ENCODE measurements around the gene C3orf33. TPM values are rescaled to one million over a fixed set of nuclear protein-coding genes. Genes with fewer than 3 reads are reported as not detected.

The C3orf33 gene
- total RNA-seq, 1 experiment from 2014 or later = 3.8 TPM

DNA sequence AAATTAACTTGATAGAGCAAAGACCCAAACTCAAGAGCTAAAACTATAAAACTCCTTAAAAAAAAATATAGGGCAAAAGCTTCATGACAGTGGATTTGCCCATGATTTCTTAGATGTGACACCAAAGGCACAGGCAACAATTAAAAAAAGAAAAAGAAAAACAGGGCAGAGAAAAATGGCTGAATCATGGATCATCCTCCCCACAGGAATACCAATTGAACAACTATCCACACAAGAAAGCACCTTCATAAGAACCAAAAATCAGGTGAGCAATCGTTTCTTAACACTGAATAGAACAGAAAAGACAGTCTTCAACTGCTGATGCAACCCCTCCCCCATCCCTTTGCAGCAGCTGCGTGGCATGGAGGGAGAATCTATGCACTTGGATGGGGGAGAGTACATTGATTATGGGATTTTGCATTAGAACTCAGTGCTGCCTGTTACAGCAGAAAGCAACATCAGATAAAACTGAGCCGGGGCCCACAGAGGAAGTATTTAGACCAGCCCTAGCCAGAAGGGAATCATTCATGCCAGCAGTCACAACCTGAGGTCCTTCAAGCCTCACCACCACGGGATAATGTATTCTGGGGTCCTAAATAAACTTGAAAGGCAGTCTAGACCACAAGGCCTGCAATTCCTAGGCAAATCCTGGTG is 15.7 kb downstream of the C3orf33 start:
- no peak for DNase-seq (ENCODE audit: low read depth)

DNA sequence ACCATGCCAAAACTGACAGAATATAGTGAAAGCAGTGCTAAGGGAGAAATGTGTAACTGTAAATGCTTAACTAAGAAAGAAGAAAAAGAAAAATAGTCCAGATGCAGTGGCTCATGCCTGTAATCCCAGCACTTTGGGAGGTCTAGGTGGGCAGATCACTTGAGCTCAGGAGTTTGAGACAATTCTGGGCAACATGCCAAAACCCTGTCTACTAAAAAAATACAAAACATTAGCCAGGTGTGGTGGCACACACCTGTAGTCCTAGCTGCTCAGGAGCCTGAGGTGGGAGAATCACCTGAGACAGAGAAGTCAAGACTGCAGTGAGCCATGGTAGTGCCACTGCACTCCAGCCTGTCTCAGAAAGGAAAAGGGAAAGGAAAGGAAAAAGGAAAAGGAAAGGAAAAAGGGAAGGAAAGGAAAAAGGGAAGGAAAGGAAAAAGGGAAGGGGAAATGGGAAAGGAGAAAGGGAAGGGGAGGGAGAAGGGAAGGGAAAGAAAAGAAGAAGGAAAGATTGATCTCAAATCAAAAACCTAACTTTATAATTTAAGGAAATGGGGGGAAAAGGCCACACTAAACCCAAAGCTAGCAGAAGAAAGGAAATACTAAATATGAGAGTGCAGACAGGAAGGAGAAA is 20.3 kb downstream of the C3orf33 start:
- DNase-seq (ENCODE audit: low read depth) = no peak

DNA sequence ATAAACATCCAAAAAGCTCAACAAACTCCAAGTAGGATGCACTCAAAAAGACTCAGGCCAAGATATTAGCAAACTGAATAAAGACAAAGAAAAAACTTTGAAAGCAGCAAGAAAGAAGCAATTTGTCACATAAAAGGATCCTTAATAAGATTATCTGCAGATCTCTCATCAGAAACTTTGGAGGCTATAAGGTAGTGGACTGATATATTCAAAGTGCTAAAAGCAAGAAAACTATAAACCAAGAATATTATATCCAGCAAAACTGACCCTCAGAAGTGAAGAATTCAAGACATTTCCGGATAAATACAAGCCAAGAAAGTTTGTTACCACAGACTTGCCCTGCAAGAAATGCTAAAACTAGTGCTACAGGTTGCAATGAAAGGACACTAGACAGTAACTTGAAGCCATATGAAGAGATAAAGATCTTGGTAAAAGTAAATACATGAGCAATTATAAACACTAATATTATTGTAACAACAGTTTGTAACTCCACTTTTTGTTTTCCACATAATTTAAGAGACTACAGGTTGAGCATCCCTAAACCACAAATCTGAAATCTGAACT is 23.6 kb downstream of the C3orf33 start:
- DNase-seq (ENCODE audit: low read depth) = no peak

DNA sequence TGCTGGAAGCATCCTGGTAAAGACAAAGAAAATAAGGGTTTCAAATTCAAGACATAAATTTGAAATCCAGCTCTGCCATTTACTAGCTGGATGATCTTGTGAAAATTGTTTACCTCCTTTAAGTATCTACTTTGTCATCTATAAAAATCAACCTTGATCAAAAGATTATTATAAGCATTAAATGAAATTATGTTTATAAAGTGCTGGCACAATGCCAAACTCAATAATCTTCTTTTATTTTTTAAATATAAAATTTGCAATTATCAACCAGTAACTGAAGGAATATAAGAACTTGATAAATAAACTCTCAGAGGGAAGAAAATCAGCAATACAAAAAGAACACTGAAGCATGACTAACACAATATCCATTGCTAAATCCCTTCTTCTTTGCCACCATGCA is 25.8 kb downstream of the C3orf33 start:
- DNase-seq (ENCODE audit: low read depth) = no peak

DNA sequence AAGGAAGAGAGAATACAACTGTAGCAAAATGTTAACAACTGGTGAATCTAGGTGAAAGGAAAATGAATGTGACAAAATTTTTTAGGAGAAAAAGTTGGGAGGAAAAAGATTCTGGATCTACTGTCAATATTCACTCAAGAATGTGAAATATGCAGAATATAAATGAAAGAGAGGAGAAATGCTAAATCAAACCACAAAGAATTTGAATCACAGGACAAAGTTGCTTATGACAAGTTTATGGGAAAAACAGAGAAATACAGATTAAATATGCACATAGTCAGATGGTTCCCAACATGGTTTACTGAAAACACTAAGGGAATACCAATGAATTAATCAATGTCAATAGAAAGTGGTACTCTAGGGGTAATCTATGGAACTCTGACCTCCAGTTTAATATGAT is 27.6 kb downstream of the C3orf33 start:
- no peak for DNase-seq (ENCODE audit: low read depth)

DNA sequence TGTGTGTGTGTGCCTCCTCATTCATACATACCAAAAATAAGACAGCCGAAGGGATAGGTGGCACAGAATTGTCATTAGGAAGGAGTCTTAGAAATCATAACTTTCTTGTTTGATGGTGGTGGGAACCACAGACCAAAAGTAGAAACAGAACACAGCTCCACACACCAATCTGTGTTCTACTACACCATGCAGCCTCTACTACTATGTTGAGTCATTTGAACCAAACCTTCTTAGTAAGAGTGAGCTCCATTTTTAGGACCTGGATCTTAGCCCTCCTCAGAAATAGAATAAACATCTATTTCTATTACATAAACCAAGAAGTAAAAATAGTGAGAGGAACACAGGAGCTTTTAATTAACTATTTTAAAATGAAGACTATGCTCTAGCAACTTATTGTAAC is 33.3 kb downstream of the C3orf33 start:
- no peak for DNase-seq (ENCODE audit: low read depth)

DNA sequence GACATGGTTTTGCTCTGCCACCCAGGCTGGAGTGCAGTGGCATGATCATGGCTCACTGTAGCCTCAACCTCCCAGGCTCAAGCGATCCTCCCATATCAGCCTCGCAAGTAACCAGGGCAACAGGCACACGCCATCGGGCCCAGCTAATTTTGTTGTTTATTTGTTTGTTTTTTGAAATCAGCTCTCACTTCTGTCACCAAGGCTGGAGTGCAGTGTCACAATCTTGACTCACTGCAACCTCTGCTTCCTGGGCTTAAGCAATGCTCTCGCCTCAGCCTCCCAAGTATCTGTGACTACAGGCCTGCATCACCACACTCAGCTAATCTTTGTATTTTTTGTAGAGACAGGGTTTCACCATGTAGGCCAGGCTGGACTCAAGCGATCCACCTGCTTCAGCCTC is 35.0 kb downstream of the C3orf33 start:
- no peak for DNase-seq (ENCODE audit: low read depth)

DNA sequence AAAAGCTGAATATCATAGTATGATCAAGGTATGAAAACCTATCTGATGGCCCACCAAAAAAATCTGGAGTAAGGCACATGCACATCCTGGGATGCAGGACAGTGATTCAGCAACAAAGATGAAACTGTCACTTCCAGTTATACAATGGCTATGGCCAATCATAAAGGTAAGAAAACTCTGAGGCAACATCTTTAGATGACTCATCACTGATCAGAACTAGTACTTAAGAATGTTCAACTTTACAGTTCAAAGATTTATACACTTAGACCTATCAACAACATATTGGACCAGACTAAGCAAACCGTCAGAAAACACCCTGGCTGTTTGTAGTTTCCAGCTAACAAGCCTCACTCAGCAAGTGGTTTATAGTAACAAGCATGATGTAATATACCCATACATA is 39.9 kb downstream of the C3orf33 start:
- DNase-seq (ENCODE audit: low read depth) = peak; percentile 60

DNA sequence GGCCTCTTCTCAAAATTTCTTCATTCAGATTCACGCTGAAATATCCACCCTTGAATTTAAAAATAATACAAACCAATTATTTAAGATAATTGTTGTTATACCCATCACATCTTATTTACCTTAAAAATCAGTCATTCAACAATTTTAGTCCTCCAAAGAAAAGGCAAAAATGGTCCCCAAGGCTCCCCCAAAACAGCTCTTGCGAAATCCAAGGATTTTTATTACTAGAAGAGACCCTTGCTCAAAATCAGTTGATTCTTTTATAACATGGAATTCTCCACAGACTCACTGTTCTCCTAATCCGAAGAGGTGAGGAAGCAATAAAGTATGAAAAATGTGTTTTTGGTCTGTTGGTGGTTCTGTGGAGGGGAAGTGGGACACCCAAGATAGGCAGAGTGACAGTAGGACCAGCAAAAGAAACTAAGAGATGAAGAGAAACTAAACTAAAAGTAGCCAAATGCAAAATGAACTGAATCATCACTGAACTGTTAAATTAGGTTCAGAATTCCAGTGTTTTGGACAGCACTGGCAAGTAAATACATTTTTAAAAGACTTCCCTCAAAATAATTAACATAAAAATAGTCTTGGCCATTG is 42.1 kb downstream of the C3orf33 start:
- no peak for DNase-seq (ENCODE audit: low read depth)

DNA sequence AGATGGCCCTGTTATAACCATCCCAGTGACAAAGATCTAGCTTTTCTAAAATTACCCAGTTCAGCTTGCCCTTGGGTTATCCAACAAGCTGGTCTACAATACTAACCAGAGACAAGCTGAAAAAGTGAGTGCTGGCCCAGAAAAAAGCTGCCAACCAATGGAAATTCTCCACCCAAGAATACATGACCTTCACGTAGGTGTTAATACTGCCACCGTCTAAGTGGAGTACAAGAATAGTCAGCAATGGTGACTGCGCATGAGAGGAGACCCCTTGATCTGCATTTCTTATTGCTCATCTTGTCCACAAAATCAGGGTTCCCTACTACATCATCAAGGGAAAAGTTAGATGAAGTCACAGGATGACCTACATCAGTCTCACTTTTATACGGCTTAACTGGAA is 45.4 kb downstream of the C3orf33 start:
- DNase-seq (ENCODE audit: low read depth) = no peak

DNA sequence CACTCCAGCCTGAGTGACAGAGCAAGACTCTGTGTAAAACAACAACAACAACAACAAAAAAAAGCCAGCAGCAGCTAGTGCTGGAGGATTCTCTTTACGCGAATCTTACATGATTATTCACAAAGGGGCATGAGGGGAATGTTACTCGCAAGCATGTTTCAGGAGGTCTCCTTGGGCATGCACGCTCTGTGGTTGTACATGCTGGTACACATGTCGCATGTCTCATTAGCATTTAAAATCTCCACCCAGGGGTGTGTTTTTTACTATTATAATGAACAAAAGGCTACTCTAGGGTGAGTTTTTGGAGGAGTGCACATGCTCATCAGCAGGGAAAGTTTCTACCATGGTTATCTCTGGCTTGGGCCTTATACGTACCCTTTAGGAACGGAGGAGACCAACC is 48.5 kb downstream of the C3orf33 start:
- DNase-seq (ENCODE audit: low read depth) = no peak

DNA sequence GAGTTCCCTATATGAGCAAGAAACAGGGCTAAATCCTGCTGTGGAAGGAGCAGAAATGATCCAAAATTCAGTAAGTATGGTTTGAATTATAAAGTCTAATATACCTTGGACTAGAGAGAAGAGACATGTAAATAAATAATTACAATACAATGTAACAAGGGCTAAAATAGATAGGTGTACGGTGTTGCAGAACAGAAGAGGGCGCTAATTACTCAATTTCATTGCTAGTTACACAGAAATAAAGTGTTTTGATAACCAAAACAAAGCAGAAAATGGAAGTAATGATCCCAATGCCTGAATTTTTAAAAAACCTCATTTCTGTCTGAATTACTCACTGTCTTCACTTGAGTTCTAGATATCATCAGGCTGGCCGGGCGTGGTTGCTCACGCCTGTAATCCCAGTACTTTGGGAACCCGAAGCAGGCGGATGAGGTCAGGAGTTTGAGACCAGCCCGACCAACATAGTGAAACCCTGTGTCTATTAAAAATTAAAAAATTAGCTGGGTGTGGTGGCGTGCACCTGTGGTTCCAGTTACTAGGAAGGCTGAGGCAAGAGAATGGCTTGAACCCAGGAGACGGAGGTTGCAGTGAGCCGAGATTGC is 52.9 kb downstream of the C3orf33 start:
- peak; percentile 48 for DNase-seq (ENCODE audit: low read depth)

DNA sequence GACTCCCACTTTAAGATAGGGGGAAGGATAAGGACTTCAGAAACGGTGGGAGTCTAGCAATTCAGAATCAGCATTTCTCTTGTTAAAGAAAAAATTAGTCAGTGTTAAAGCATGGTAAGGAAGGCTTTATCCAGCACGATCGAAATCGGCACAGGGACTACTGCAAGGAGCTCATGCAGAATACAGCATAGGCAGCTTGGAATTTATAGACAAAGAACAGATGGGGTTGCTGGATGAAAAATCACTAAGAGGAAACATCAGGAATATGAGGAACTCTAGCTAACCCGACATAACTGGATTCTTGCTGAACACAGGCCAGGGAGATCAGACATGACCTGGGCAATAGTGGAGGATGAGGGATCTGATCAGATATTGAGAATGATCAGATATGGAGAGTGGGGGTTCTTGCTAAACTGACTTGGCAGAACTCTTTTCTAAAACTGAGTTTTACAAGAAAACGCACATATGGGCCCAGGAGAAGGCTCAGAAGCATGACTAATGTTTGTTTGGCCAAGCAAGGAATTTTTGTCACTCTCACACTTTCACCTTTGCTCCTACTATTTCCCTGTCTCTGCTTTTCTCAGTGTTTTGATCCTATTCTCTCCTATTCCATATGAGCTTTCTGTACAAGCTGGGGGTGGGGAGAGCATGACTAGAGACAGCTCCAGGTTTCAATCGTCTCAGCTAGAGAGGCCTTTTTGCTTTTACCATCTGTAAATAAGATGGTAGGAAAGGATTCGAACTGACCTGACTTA is 57.3 kb downstream of the C3orf33 start:
- peak; percentile 28 for DNase-seq (ENCODE audit: low read depth)

DNA sequence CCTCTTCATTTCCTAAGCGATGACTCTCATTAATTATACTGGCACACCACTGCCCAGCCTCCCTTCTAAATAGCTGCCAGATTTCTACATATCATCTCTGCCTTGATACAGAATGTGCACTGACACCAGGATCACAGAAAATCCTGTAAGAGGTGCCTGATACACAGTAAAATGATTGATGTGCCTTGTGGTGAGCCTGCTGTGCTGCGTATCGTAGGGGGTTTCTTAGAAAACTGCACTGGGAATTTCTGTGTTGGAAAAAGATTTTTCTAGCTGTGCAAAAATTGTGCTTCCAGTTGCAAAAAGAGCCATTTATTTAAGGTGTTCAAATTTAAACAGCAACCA is 58.2 kb downstream of the C3orf33 start:
- no peak for DNase-seq (ENCODE audit: low read depth)

DNA sequence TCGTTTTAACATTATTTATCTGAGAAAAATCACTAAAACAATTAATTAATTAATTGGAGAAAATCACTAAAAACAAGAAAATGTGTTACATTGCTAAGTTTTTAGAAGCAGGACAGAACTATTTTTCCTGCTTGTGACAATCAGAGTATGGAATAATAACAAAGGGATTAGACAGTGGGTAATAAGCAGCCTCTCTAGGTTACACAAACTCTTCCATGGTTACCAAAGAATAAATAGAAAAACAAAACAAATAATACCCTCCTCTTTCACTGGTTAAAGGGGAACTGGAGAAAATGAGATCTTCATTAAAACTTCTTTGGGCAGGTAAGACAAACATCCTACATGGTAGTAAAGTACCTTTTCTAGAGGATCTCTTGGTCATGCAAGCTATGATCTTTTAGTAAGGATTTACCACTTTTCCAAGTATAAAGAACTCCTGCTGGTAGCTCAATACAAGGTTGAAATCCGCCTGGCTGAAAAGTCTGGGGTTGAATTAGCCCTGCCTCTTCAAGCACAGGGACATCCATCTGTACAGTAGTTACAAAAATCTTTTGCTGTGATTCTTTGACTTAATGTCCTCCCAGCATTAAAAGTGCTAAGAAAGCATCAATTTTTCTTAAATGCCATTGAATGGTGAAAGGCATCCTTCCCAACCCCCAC is 58.7 kb downstream of the C3orf33 start:
- DNase-seq (ENCODE audit: low read depth) = no peak

DNA sequence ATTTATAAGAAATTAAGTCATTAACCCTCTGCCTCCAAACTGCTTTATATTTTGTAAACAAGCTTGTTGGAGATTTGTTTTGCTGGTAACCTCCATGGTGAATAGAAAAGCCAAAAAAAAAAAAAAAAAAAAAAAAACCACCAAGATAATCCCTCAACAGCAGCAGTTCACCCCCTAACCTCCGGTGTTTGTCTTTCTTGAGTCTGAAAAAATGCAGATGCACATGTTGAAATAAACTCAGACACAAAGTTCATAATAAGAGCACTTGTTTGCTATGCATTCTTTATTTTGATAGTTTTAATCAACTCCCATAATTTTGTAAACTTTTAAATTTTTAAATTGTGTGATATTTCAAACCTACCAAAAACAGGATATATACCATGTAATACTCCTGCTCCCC is 59.4 kb downstream of the C3orf33 start:
- DNase-seq (ENCODE audit: low read depth) = no peak

DNA sequence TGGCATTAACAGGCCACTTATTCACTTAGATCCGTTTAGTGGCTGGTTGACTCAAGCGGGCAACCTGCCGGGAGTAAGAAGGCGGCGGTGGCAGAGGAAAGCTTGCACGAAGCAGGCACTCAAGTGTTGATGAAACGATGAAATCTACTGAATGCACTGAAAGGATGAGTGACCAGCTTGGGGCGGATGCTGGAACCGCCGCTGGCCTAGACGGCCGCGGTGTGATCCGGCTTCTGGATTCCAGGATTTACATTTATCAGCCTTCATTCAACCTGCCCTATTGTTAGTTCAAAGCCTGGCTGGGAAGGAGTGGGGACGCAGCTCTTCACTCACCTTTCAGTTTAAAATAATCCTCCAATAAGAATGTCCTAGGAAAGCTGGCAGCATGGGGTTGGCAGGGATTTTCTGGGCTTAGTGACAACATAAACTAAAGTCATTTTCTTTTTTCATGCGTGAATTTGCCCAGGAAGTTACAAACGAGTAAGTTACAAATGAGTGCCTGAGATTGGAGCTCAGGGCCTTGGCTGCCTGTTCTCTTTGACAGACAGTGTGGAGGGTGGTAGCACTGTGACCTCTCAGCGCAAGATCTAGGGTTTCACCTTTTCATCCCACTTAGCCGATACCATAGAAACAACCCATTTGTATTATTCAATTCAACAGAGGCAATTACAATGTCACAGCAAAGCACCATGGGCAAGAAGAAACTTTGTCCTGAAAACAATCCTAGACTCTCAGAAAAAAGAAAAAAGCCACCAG is 60.1 kb downstream of the C3orf33 start:
- no peak for DNase-seq (ENCODE audit: low read depth)

DNA sequence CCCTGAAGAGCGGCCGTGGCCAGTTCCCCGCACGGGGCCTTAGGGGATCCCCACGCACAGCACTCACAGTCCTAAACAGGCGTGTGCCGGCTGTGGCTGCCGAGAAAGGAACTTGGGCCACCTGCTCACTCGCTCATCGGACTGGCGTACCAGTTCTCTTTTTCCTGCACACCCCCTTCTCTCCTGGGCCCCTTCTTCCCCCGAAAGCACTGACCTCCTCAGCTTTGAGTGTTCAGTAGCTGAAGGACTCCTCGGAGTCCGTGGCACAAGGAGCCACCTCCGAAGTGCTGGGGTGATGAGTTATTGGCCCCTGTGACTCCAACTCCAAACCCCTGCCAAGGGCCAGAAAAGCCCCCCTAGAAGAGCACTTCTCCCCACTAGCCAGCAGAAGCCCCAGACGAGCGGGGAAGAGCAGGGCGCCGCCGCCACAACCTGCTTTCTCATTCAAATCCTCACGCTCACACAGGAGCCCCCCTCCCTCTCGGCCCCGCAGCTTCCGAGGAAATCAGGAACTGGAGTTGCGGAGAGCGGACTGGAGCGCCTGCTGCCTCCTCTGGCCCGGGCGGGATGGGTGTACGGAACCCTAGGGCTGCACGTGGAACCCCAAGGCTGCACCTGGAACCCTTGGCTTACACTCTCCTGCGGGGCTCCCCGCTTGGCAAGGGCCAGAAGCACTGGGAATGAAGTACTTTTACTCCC is 61.3 kb downstream of the C3orf33 start, which contains the start of gene PLCH1:
Gene PLCH1 (minus strand): TSS at position 446 of the 699 bp plus-strand sequence. CDS start 40,847 bp downstream, outside the sequence.
- peak; percentile 60 for DNase-seq (ENCODE audit: low read depth)

DNA sequence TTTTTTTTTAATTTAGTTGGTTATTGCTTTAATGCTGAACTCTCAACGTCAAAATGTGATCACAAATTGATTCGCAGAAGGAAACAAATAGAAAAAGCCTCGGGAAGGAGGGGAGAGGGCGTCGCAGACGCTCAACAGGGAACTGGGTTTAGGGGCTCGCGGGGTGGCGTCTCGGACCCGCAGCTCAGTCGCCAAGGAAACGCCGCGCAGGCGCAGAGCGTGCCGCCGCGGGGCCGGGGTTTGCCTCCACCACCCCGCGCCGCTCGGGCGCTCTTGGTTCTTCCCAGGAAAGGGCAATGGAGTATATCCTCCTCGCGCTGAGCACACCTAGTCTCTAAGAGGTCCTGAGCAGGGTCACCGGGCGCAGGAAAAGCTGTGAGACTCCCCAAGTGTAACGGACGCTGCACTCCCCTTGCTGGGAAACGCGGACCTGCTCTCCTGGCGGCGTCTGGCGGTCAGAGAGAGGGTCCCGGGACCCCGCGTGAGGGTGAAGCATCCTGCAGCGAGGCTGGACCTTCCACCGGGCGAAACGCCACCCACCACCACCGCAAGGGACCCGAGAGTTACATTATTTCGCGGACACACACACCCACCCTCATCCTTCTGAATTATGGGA is 62.0 kb downstream of the C3orf33 start:
- peak; percentile 65 for DNase-seq (ENCODE audit: low read depth)
